ENCODE data around the gene CHD9. TPM values are rescaled to one million over a fixed set of nuclear protein-coding genes. Genes with fewer than 3 reads are reported as not detected.

The CHD9 gene
- polyA plus RNA-seq, 1 donor from 2014 or later: 69.3 TPM

GRCh38 chr16:53282975-53283946 is 228.5 kb downstream of the CHD9 start:
- peaks cover 24% of the 10 kb centered on the region for H3K36me3 ChIP-seq (ENCODE audit: insufficient read depth, low read length)
- H2AFZ ChIP-seq (ENCODE audit: low read depth, low read length): no peak overlapping the region
- TF ChIP-seq CTCF (IDR thresholded peaks at IDR 0.05; ENCODE audit: poor library complexity, severe bottlenecking) (peak; percentile 71), SMC3 (conservative IDR thresholded peaks at IDR 0.05; ENCODE audit: poor library complexity) (peak; percentile 66), RAD21 (conservative IDR thresholded peaks at IDR 0.05) (peak; percentile 66), REST (IDR thresholded peaks at IDR 0.05; ENCODE audit: borderline replicate concordance) (no peak), EZH2 (IDR thresholded peaks at IDR 0.05; ENCODE audit: borderline replicate concordance, insufficient read depth, low read length, poor library complexity, severe bottlenecking) (no peak), MXI1 (conservative IDR thresholded peaks at IDR 0.05; ENCODE audit: poor library complexity, severe bottlenecking) (no peak), TAF1 (IDR thresholded peaks at IDR 0.05; ENCODE audit: low read depth) (no peak), EP300 (conservative IDR thresholded peaks at IDR 0.05; ENCODE audit: poor library complexity, severe bottlenecking) (no peak), POLR2AphosphoS5 (IDR thresholded peaks at IDR 0.05) (no peak)
- H3K9me2 ChIP-seq (ENCODE audit: insufficient read depth, low read length): no peaks in the 10 kb centered on the region
- no peaks in the 10 kb centered on the region for H3K27me3 ChIP-seq (ENCODE audit: insufficient read depth, low read depth, low read length)
- H3F3A ChIP-seq (ENCODE audit: insufficient read depth, low read length, poor library complexity, severe bottlenecking): peaks cover 3% of the 10 kb centered on the region
- H4K20me1 ChIP-seq (ENCODE audit: insufficient read depth): no peaks in the 10 kb centered on the region
- H3K27ac ChIP-seq (ENCODE audit: low read length): no peak overlapping the region
- H3K79me2 ChIP-seq (replicated peaks; ENCODE audit: insufficient read depth, low read length): no peaks in the 10 kb centered on the region
- no peaks in the 10 kb centered on the region for H3K9me3 ChIP-seq (ENCODE audit: low read length)
- no peak overlapping the region for H3K4me3 ChIP-seq (ENCODE audit: low read length)
- H3K4me2 ChIP-seq (ENCODE audit: low read length): no peak overlapping the region
- H3K9ac ChIP-seq (ENCODE audit: low read length): no peak overlapping the region

- no peaks in the 10 kb centered on the region for H3K27me3 ChIP-seq (ENCODE audit: insufficient read depth, low read depth, low read length)
- no peak overlapping the region for H3K4me3 ChIP-seq (ENCODE audit: low read length)
- no peaks in the 10 kb centered on the region for H4K20me1 ChIP-seq (ENCODE audit: insufficient read depth)
- no peaks in the 10 kb centered on the region for H3K9me3 ChIP-seq (ENCODE audit: low read length)
- no peaks in the 10 kb centered on the region for H3K79me2 ChIP-seq (replicated peaks; ENCODE audit: insufficient read depth, low read length)
- H2AFZ ChIP-seq (ENCODE audit: low read depth, low read length): no peak overlapping the region
- peaks cover 31% of the 10 kb centered on the region for H3K36me3 ChIP-seq (ENCODE audit: insufficient read depth, low read length)
- no peak overlapping the region for H3K27ac ChIP-seq (ENCODE audit: low read length)
- H3K9me2 ChIP-seq (ENCODE audit: insufficient read depth, low read length): no peaks in the 10 kb centered on the region
- H3K9ac ChIP-seq (ENCODE audit: low read length): no peak overlapping the region
- no peak overlapping the region for H3K4me2 ChIP-seq (ENCODE audit: low read length)
- TF ChIP-seq EP300 (conservative IDR thresholded peaks at IDR 0.05; ENCODE audit: poor library complexity, severe bottlenecking) (no peak), REST (IDR thresholded peaks at IDR 0.05; ENCODE audit: borderline replicate concordance) (no peak), RAD21 (conservative IDR thresholded peaks at IDR 0.05) (no peak), SMC3 (conservative IDR thresholded peaks at IDR 0.05; ENCODE audit: poor library complexity) (no peak), MXI1 (conservative IDR thresholded peaks at IDR 0.05; ENCODE audit: poor library complexity, severe bottlenecking) (no peak)
- H3F3A ChIP-seq (ENCODE audit: insufficient read depth, low read length, poor library complexity, severe bottlenecking): peaks cover 3% of the 10 kb centered on the region
Observed at GRCh38 chr16:53285236-53285635, 230.4 kb downstream of the CHD9 start.

All from neural cell (in vitro differentiated cells).